ENCODE measurements around the gene PDK4.

DNA sequence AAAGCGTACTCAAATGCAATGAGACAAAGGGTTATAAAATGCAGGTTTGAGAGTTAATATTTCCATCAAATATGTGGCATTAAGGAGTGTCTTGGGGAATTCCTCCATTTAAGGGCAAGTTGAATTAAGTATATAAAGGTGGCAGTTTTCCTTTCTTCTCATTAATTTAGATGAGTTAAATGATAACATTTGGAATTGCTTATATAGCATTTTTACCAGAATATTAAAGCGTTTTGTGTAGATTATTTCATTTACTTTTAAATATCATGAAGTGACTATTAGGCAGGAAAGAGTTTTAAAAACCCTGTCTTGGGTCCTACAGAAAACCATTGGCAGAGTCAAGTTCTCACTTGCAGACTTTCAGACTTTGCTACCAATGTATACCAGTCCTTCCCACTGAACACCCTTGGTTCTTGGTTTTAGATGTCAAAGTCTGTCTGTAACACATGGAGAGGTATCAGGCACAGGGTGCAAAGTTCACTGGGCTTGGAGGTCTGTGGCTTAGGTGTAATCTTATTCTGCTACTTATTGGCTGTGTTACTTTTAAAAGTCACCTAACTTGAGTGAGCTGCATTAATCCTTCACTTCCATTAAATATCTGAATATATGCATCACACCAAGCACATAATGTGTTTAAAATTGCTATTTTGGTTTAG, 59.5 kb downstream of the PDK4 start:
- TF ChIP-seq, protein P1, sequence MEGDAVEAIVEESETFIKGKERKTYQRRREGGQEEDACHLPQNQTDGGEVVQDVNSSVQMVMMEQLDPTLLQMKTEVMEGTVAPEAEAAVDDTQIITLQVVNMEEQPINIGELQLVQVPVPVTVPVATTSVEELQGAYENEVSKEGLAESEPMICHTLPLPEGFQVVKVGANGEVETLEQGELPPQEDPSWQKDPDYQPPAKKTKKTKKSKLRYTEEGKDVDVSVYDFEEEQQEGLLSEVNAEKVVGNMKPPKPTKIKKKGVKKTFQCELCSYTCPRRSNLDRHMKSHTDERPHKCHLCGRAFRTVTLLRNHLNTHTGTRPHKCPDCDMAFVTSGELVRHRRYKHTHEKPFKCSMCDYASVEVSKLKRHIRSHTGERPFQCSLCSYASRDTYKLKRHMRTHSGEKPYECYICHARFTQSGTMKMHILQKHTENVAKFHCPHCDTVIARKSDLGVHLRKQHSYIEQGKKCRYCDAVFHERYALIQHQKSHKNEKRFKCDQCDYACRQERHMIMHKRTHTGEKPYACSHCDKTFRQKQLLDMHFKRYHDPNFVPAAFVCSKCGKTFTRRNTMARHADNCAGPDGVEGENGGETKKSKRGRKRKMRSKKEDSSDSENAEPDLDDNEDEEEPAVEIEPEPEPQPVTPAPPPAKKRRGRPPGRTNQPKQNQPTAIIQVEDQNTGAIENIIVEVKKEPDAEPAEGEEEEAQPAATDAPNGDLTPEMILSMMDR (conservative IDR thresholded peaks at IDR 0.05 in 1 of 2, IDR thresholded peaks at IDR 0.05 in 1 of 2; ENCODE audit: low read depth in 1 of 2, low read length in 2 of 2), result no peak
- no peak for TF ChIP-seq EZH2 (IDR thresholded peaks at IDR 0.05; ENCODE audit: low read length, missing control alignments)

Measured in fibroblast of lung (primary cell).